HG02763 (cell line): Measurements from ENCODE around the gene SPON2.

Source experiments
- ATAC-seq: cut with Tn5 transposase; IDR thresholded peaks from one replicate; pipeline ENCODE4 v1.9.1; 2021; ENCODE audit warnings: mild to moderate bottlenecking, moderate library complexity; ENCODE audit not compliant: unreplicated experiment

The SPON2 gene

DNA sequence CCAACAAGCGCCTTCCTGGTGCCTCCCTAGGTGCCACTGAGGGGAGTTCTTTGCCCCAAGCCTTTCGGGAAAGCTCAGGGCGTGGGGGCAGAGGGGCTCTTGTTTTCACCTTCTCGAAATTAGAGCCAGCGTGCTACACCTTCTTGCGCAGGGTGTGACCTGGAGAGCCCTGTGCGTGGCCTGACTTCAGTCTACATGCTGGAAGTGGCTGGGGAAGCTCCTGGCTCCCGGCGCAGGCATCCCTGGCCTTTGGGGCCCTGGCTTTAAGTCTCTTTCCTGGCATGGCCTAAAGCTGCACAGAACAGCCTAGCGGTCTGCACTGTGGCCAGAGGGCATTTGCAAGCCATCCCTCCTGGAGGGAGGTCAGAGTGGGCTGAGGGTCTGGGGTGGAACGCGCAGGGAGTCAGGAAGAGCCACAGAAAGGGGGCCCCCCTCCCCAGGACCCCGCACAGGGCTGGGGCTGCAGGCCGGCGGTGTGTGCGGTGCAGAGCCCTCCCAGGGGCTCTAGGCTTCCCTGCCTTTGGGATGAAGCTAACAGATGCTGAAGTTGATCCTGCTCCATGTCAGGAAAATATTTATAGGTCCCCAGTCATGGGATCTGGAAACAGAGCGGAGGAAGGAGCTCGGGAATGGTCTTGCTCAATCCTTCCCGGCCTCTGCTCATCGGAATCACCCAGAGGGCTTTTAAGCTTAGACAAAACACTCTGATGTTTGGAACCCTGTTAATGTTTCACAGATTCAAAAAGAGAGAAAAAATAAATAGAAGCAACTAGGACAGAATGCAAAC is 781 bp upstream of the SPON2 start:
- no peak for ATAC-seq

DNA sequence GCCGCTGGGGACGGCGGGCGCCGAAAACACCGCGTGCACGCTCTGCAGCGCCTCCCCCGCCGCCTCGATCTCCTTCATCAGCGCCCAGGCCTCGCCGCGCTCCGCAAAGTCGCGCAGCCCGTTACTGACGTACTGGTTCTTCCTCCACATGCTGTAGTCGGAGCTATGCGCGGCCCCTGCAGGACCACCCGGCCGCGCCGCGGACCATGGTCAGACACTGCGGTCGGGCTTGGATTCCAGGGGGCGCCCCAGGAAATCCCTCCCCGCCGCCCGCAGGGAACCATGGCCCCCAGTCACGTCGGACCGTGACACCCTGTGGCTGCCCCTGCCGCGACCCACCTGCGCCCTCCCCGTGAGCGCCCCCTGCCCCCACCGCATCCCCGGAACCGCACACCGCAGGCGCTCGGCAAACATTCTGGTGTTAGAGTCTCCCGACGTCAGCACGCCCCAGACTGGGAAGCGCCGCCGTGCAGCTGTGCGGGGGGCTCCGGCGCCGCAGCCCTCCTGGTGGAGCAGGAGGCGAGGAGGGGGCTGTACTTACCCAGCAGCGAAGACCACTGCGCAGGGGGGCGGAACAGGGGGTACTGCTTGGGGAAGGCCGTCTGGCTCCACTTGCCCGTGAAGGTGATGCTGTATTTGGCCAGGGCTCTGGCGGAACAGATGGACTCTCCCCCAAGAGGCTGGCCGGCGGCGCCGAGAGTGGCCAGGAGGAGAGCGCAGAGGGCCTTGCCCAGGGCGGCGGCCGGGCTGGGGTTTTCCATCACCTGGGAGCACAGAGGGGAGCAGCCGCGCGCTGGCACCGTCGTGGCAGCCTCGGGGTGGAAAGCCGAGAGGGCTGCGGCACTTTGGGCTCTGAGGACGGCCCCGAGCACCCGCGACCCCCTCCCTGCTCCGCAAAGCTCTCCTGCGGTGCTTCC is 814 bp downstream of the SPON2 start:
- ATAC-seq: no peak

DNA sequence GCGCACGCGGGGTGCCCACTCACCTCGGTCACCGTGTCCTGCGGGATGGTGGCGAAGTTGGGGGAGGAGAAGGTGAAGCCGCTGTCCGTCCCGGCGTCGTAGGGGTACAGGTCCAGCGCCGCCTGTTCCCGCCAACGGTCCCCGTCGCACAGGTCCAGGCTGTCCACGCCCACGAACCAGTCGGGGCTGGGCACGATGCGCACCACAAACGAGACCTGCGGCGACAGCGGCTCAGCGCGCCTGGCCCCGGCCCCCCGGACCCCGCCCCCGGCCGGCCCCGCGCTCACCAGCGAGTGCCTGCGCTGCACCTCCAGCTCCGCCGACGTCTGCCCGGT is 1.4 kb downstream of the SPON2 start:
- ATAC-seq: no peak

DNA sequence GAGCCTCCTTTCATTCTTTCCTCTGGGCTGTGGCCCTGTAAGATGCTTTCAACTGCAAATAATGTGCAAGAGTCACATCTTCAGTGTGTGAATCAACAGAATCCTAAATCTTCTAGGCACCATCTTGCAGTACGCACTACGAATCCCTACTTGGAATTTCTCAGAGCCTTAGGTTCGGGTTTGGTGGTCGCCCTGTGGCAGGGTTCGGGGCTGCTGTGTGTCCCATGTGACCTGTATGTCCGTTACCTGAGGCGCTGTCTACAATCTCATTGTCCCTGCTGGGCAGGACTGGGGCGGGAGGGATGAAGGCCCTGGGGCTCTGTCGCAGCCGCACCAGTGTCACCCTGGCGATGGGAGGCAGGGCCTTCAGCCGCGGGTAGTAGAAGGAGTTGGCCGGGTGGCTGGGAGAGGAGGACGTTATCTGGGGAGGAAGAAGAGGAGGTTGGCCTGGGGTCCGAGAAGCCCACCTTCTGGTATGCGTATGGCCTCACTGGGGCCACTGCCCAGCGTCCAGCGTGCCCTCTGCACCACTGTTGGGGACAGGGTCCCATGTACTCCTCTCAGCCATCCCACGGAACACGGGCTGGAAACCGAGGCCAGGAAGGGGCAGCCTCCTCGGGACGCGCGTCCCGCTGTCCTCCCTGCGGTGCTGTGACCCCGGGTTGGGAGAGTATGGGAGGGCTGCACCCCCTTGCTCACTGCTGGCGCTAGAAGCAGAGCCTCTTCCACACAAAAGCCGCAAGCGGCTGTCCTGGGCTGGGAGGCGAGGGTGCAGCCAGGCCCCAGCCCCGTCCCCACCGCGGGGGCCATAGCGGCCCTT is 2.0 kb downstream of the SPON2 start:
- no peak for ATAC-seq

DNA sequence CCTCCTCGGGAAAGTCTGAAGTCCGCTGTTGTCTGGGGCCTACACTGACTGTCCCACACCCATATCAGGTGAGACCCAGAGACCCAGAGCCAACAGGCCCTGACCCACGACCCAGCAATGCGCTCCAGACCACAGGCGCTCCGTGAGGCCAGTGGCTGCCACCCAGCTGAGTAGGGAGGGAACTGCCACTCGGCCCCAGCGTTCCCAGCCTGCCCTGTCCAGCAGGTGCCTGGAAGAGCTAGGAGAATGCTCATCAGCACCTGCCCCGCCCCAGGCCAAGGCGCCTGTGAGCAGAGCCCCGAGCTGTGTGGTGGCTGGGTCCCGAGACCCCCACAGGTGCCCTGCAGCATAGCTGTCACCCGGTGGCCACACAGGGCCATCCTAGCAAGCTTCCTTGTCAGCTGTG is 2.7 kb downstream of the SPON2 start:
- no peak for ATAC-seq

DNA sequence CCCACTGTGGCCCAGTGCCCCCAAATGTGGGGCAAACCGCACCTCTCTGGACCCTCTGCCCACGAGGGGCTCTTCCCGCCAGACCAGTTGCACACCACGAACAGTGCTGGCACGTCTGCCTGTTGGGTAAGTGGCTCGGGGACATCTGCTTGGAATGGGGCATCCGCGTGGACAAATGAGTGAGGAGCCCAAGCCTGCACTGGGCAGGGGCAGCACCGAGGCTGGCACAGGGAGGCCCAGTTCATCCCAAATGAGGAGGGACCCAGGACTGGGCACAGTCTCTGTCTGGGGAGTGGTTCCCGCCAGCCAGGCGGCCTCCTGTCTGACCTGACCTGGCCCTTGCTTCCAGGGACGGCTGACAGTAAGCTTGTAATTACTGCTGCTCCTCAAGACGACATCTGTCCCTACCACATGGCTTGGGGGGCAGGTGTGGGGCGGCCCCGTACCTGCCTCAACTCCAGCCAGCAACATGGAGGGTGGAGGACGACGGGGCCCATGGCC is 3.2 kb downstream of the SPON2 start:
- no peak for ATAC-seq

DNA sequence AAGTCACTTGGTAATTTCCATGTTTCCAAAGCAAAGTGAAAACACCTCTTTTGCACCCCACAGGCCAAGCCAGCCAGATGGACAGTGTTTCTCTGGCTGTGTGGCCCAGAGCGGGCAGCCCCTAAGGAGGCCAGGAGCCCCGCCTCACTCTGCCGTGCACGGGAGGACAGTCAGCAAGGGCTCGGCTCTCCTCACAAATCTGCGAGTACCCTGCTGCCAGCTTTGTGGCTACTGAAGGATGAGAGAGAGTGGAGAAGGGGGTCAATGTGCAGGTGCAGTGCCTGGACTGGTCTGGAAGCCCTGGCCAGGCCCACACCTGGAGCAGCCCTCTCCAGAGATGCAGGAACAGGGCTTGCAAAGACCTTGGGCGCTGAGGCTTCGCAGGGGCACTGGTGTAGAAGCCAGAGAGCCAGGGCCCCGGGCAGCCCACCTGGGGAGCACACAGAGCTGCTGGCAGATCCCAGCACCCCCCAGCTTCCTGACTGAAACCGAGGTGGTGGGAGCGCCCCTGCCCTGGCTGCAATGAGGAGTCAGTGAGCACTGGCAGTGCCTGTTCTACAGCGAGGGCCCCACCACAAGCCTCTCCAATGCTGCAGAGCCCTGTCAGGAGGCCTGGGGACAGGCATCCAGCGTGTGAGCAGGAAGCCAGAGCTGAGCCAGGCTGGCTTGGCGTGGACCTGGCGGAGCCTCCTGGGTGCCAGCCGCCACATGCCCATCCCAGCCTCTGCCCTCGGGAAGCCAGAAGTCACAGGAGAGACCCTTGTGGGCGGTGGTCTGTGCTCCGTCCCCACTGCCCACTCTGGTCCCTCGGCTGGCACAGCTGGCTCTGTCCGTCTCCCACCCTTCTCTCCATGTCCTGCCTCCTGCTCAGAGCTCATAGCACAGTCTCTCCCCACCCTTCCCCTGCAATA is 3.9 kb downstream of the SPON2 start:
- no peak for ATAC-seq

DNA sequence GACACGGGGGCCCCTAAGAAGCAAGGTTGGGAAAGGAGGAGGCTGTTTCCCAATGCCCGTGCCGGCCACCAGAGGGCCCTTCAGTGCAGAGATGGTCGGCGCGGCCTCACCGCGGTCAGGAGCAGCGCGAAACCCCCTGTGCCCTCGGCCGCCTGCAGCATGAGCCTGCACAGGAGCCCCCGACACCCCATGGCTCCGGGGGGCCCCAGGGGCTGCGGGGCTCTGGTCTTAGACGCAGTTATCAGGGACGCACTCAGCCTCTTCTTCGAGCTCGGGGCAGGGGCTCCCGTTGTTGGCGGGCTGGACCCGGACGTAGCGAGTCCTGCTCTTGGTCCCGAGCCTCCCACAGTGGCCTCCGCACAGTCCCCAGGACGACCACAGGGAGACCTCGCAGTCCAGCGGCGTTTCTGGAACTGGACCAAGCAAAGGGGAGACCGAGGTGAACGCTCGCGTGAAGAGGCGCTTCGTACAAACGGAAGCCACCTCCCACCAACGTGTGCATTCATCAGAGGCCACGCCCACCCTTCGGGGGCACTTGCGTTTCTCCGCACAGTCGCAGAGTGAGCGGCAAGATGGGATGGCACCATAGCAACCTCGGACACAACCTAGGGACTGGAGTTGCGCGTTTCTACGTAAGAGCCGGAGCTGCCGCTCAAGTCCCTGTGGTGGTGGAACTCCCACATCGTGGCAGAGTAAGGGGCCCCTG is 5.0 kb downstream of the SPON2 start:
- ATAC-seq: peak; percentile 86

DNA sequence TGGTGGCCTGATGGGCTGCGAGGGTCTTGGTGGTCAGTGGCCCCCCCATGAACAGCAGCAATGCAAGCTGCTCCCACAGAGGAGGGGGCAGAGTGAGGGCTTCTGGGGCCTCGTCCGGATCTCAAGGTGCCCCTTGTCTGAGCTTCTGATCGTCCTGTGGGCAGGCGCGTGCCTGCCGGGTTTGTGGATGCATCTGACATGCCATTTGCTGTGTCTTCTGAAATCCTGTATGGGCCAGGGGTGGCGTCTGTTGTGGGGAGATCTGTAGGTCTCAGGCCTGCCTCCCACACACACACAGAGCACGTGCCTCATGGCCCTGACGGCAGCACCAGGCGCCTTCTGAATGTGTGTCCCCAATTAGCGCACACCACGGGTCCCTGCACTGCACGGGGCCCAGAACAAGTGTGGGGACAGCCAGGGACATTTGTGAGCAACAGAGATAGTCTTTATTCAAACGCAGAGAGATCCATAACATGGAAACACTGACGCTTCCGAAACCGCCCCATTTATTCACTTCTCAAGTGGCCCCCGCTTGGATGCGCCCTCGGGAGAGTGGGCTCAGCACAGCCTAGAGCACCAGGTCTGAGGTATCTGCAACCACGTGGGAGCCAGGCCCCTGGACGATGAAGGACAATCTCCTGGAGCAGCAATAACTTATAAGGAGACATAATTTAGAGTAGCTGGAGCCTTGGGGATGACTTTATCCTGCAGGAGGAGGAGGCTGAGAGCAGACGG is 5.7 kb downstream of the SPON2 start:
- no peak for ATAC-seq

DNA sequence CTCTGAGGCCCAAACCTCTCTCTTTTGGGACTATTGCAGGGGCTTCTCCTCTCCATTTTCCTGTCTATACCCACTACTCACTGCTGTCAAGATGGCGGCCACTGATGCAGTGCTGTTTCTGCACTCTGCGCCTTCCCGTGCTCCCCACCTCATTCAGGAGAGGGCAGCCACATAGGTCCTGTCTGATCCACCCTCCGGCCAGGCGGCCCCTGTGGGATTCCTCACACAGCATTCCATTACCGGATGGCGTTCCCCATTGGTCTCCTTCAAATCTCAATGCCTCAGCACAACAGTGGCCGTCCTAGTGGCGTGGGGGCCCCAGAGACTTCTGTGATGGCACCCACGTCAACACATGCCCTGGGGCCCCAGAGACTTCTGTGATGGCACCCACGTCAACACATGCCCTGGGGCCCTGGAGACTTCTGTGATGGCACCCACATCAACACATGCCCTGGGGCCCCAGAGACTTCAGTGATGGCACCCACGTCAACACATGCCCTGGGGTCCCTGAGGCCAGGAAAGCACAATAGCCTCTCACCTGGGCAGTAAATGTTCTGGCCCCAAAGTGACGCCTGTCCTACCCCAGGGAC is 7.3 kb downstream of the SPON2 start:
- ATAC-seq: no peak

DNA sequence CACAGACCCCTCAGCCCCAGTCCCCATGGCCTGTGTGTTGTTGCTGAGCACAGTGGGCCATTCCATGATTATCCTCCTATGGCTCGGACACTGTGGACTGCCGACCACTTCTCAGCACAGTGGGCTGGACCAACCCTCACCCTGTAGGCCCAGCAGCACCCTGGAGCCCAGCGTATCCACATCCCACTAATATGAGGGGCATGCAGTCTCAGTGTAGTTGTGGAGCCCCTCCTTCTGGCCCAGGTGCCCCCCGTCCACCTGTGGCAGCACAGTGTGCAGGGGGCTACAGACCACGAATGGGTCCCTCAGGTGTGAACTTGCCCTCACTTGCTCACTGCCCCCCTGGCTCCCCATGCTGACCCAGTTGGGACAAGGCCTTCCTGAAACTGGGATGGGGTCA is 7.9 kb downstream of the SPON2 start:
- no peak for ATAC-seq

DNA sequence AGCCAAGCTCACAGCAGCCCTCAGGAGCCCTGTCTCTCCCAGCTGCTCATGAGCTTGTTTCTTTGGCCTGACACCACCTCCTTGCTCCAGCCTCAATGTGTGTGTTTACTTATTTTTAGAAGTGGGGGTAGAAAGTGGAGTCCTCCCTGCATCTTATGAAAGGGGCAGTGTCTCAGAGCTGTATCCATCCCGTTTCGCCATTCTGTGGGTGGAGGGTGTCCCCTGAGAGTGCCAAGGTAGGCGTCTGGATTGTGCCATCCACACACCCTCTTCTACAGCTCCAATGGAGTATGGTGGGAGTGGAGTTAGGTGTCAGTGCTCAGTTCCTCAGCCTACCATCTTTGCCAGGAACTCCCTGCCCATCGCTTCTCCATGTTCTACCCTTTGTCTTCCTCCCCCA is 8.3 kb downstream of the SPON2 start:
- ATAC-seq: no peak

DNA sequence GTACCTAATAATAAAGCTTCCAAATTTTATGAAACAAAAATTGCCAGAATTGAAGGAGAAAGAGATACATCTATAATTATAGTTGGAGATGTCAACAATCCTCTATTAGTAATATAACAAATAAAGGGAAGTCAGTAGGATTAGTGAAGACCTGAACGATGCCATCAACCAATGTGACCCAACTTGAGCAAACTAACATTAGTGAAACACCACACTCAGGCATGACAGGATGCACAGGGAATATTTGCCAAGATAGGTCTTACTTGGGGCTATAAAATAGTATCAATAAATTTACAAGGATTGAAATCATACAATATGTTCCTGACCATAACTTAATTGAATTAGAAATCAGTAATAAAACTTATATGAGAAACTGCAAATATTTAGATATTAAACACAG is 12.0 kb downstream of the SPON2 start:
- no peak for ATAC-seq

DNA sequence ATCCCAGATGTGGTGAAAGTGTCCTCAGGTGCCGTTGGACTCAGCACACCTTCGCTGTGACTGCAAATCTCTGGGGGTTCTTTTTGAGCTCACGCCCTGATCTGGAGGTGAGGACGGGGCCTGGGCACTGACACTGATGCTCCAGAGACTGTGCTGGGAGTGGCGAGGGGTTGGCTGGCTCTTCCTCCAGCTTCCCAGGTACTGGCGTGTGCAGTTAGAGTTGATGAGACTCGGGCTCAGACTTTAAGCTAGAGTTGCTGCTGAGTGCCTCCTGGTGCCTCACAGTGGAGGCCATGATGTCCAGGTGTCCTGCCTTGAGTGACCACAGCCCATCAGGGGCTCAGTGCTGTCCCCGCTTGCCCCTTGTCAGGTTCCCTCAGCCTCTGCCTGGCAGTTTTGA is 16.3 kb downstream of the SPON2 start:
- ATAC-seq: no peak

DNA sequence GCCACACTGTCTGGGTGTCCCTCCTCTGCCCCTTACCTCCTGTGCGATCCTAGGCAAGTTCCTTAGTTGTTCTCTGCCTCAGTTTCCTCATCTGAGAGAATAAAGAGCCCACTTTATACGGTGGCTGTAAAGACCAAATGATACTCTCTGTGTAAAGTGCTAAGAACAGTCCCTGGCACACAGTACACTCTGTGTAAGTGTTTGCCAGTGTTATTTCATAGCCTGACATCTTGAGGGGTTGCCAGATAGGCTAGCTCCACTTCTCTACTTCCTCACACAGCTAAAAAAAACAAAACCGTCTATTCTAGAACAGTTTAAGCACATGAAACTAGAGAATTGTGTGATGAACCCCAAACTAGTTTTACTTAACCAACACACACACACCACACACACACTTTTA is 17.1 kb downstream of the SPON2 start:
- ATAC-seq: no peak

DNA sequence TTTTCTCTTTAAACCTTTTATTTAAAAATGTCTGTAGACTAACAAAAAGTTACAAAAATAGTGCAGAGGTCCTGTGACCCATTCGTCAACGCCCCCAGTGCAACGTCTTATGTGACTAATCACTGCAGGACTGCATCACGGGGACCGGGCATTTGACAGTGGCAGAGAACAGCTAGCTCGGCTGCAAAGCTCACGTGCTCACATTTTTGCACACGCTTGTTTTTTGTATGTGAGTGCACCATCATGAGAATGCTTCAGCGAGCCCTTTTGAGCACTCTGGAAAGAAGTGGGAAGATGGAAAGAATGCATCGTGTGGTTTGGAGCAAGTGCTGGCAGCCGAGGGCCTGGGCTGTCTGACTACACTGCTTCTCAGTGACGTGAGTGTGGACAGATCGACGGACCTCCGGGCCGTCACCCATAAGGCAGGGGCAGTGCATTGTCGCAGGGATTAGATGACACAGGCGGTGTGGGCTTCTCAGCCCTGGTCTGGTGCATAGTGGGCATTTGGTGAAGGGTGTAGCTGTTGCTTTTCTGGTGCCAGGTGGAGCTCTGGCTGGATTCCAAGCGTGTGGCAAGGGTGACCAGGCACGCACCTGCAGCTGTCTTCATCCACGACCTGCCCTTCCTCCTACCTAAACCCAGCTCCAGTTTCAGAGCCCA is 17.7 kb downstream of the SPON2 start:
- no peak for ATAC-seq

DNA sequence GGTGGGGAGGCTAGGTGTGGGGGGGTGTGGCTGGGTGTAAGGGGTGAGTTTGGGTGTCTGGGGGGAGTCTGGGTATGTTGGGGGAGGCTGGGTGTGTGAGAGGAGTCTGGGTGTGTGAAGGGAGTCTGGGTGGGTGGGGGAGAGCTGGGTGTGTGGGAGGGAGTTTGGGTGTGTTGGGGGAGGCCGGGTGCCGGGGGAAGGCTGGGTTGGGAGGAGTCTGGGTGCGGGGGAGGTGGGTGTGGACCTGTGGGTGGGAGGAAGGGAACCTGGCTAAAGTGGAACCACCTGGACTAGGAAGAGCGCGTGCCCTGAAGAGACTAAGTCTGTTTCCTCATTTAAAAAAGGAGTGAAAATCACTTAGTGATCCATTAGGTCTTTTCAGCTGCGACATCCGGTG is 18.3 kb downstream of the SPON2 start:
- no peak for ATAC-seq

DNA sequence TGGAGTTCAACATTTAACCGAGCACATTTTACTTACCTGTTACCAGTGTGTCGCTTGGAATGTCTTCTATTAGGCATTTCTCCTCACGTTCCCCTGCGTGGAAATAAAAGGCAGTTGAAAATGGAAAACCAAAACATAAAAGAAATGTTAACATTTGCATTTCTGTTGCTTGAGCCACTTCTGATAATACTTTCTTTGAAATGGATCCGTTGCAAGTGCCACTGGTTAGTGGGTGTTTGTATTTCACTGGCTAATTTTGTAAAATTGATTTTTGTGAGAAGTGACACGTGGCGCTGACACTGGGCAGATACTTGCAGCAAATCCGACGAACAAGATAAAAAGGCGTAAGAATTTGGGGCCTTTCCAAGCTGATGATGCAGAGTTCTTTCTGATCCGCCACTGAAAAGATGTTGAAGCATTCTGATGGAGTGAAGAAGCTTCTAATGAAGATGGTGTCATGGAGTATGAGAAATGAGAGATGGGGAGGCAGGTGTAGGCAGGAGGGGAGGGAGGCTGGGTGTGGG is 18.8 kb downstream of the SPON2 start:
- ATAC-seq: no peak
